ENCODE measurements around the gene ASAP2.

ASAP2 gene

GRCh38 chr2:9364791-9365497, 158.3 kb downstream of the ASAP2 start:
- no peak for ATAC-seq (ENCODE audit: insufficient read depth, low read depth)
- H3K9ac ChIP-seq (ENCODE audit: low read depth, low read length): no peak overlapping the region
- no peak overlapping the region for H3K27ac ChIP-seq (ENCODE audit: low read length)

DNA sequence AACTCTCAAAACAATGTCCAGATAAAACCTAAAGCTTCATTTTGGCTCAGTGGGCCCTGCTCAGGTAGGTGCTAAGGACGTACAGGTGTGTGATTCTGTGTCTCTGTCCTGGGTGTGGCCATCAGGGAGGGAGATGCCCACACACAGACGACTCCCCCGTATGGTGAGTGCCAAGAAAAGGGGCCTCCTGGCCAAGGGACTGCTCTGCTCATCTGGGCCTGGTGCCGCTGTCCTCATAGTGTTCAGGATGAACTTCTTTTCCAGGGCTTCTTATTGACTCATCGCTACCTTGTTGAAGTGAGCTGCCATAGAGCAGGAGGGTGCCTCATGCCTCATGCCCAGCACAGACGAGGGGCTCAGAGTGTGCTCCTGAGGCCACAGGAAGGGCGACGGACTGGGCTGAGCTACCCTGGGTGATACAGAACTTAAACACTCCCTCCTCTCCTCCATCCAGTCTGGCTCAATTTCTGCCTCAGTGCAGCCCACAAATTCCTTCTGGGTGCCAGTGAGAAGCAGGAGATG, 158.9 kb downstream of the ASAP2 start:
- no peak overlapping the region for H3K9ac ChIP-seq (ENCODE audit: low read depth, low read length)

More at GRCh38 chr2:9364791-9365497, 158.3 kb downstream of the ASAP2 start:
- TF ChIP-seq, protein P1, sequence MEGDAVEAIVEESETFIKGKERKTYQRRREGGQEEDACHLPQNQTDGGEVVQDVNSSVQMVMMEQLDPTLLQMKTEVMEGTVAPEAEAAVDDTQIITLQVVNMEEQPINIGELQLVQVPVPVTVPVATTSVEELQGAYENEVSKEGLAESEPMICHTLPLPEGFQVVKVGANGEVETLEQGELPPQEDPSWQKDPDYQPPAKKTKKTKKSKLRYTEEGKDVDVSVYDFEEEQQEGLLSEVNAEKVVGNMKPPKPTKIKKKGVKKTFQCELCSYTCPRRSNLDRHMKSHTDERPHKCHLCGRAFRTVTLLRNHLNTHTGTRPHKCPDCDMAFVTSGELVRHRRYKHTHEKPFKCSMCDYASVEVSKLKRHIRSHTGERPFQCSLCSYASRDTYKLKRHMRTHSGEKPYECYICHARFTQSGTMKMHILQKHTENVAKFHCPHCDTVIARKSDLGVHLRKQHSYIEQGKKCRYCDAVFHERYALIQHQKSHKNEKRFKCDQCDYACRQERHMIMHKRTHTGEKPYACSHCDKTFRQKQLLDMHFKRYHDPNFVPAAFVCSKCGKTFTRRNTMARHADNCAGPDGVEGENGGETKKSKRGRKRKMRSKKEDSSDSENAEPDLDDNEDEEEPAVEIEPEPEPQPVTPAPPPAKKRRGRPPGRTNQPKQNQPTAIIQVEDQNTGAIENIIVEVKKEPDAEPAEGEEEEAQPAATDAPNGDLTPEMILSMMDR (IDR thresholded peaks at IDR 0.05; ENCODE audit: borderline replicate concordance, extremely low read depth, low read length, poor library complexity, severe bottlenecking): no peak
- TF ChIP-seq EZH2 (IDR thresholded peaks at IDR 0.05; ENCODE audit: borderline replicate concordance, low read depth, low read length, severe bottlenecking): no peak
- peaks cover 20% of the 10 kb centered on the region; the same call in 1 of the 2 replicates for H3K36me3 ChIP-seq (ENCODE audit: insufficient read depth, low read length)
- no peak overlapping the region for H3K4me3 ChIP-seq (ENCODE audit: low read depth in 1 of 2, low read length in 2 of 2)
- no peaks in the 10 kb centered on the region for H3K79me2 ChIP-seq (ENCODE audit: insufficient read depth, low read length)
- no peaks in the 10 kb centered on the region for H3K4me1 ChIP-seq (ENCODE audit: insufficient read depth, low read length)
- H3K9me3 ChIP-seq (ENCODE audit: insufficient read depth, low read length, severe bottlenecking): no peaks in the 10 kb centered on the region
- no peak overlapping the region for H2AFZ ChIP-seq (ENCODE audit: low read depth, low read length)
- no peaks in the 10 kb centered on the region for H4K20me1 ChIP-seq (ENCODE audit: insufficient read depth, low read length)
- DNase-seq: no peak
- H3K4me2 ChIP-seq (ENCODE audit: insufficient read depth, low read length): no peak overlapping the region
- no peaks in the 10 kb centered on the region for H3K27me3 ChIP-seq (ENCODE audit: insufficient read depth, low read length, poor library complexity)

DNA sequence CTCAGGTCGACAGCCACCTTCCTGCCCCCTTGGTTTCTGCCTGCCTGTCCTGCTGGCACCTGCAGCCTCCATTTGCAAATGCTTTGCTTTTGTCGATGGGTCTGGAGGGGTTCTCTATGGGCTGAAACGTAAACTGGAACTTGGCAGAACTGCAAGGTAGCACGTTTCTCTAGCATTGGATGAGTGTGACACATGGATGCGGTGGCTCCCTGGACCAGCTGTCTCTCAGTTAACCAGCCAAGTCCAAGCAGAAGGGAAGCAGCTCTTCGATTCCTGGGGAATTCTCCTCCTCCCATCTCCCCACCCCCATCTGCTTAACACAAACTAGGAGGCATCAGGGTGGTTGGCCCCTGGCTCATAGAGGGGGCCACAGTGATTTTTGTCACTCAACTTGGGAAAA, 159.4 kb downstream of the ASAP2 start:
- TF ChIP-seq, protein P1 (IDR thresholded peaks at IDR 0.05; ENCODE audit: borderline replicate concordance, extremely low read depth, low read length, poor library complexity, severe bottlenecking): no peak
- no peak for TF ChIP-seq EZH2 (IDR thresholded peaks at IDR 0.05; ENCODE audit: borderline replicate concordance, low read depth, low read length, severe bottlenecking)
- Histone ChIP-seq H4K20me1 (ENCODE audit: insufficient read depth, low read length) (no peaks in the 10 kb centered on the region), H3K27ac (ENCODE audit: low read length) (no peak overlapping the region), H3K36me3 (ENCODE audit: insufficient read depth, low read length) (peaks cover 27% of the 10 kb centered on the region; the same call in 1 of the 2 replicates), H3K27me3 (ENCODE audit: insufficient read depth, low read length, poor library complexity) (no peaks in the 10 kb centered on the region), H3K79me2 (ENCODE audit: insufficient read depth, low read length) (no peaks in the 10 kb centered on the region), H3K9me3 (ENCODE audit: insufficient read depth, low read length, severe bottlenecking) (no peaks in the 10 kb centered on the region), H3K9ac (ENCODE audit: low read depth, low read length) (no peak overlapping the region), H3K4me3 (ENCODE audit: low read depth in 1 of 2, low read length in 2 of 2) (no peak overlapping the region), H3K4me2 (ENCODE audit: insufficient read depth, low read length) (no peak overlapping the region), H2AFZ (ENCODE audit: low read depth, low read length) (no peak overlapping the region), H3K4me1 (ENCODE audit: insufficient read depth, low read length) (no peaks in the 10 kb centered on the region)
- ATAC-seq (ENCODE audit: insufficient read depth, low read depth) (no peak), DNase-seq (no peak)

More for the DNA sequence above, 158.9 kb downstream of the ASAP2 start:
- H4K20me1 ChIP-seq (ENCODE audit: insufficient read depth, low read length): no peaks in the 10 kb centered on the region
- no peaks in the 10 kb centered on the region for H3K4me1 ChIP-seq (ENCODE audit: insufficient read depth, low read length)
- DNase-seq: no peak
- H3K79me2 ChIP-seq (ENCODE audit: insufficient read depth, low read length): no peaks in the 10 kb centered on the region
- no peak overlapping the region for H3K27ac ChIP-seq (ENCODE audit: low read length)
- H3K4me3 ChIP-seq (ENCODE audit: low read depth in 1 of 2, low read length in 2 of 2): no peak overlapping the region
- no peak for ATAC-seq (ENCODE audit: insufficient read depth, low read depth)
- H2AFZ ChIP-seq (ENCODE audit: low read depth, low read length): no peak overlapping the region
- peaks cover 22% of the 10 kb centered on the region; the same call in 1 of the 2 replicates for H3K36me3 ChIP-seq (ENCODE audit: insufficient read depth, low read length)
- TF ChIP-seq EZH2 (IDR thresholded peaks at IDR 0.05; ENCODE audit: borderline replicate concordance, low read depth, low read length, severe bottlenecking): no peak
- TF ChIP-seq, protein P1 (IDR thresholded peaks at IDR 0.05; ENCODE audit: borderline replicate concordance, extremely low read depth, low read length, poor library complexity, severe bottlenecking): no peak
- no peak overlapping the region for H3K4me2 ChIP-seq (ENCODE audit: insufficient read depth, low read length)
- no peaks in the 10 kb centered on the region for H3K9me3 ChIP-seq (ENCODE audit: insufficient read depth, low read length, severe bottlenecking)
- no peaks in the 10 kb centered on the region for H3K27me3 ChIP-seq (ENCODE audit: insufficient read depth, low read length, poor library complexity)
